T-helper 2 cell treated with Interferon-gamma antibody and Interleukin-4, amounts not matched to agents 100 ng/mL and 5 ng/mL, for 36 hours (primary cell): ENCODE data around the gene MYO15B. TPM values are rescaled to one million over a fixed set of nuclear protein-coding genes. Genes with fewer than 3 reads are reported as not detected.
"Not testable (repeated sequence)": the region's sequence is repeated elsewhere in the genome, so short reads cannot be mapped to it uniquely, and the experiment has no call there.

Experiments used
- intact Hi-C: fragments of 100-400 bp; cut with micrococcal nuclease; formaldehyde crosslinking; loops from one replicate; pipeline ENCODE4 v1.15.1; 2023
- total RNA-seq: library from RNA; stranded (reverse); gene quantifications from 2 replicates; pipeline ENCODE4 v1.2.3, GENCODE V29; 2022

MYO15B gene
- total RNA-seq, 1 donor from 2014 or later, result 53.8 TPM

- intact Hi-C loops, result no loop called here
These were observed 49.5 kb downstream of the MYO15B start for GRCh38 chr17:75637143-75637538.

GRCh38 chr17:75637551-75637950, 50.0 kb downstream of the MYO15B start:
- intact Hi-C loops, result no loop called here

- intact Hi-C loops, result not testable (repeated sequence)
These were observed 50.4 kb downstream of the MYO15B start for GRCh38 chr17:75638039-75638438.

- intact Hi-C loops, result no loop called here
These were observed 51.3 kb downstream of the MYO15B start for GRCh38 chr17:75638893-75639292.

DNA sequence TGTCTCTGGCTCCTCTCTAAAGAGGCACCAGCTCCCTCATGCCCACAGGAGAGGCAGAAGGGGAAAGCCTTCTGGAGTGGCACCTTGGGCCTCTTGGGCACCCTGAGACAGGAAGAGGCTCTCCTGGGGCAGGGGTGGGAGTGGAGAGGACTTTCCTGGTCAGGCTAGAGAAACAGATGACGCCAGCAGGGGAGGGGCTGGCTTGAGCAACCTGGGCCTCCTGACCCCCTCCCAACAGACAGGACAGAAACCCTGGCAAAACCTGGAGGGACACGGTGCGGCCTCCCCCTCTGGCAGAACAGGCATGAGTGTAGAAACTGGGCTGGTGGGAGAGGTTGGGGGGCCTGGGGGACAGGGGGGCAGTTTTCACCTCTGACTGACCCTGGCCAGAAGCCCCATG, 51.7 kb downstream of the MYO15B start:
- intact Hi-C loops, result no loop called here

- intact Hi-C loops, result no loop called here
These were observed 52.4 kb downstream of the MYO15B start for GRCh38 chr17:75639771-75640555.

GRCh38 chr17:75640556-75641119, 53.0 kb downstream of the MYO15B start:
- intact Hi-C loops, result no loop called here

DNA sequence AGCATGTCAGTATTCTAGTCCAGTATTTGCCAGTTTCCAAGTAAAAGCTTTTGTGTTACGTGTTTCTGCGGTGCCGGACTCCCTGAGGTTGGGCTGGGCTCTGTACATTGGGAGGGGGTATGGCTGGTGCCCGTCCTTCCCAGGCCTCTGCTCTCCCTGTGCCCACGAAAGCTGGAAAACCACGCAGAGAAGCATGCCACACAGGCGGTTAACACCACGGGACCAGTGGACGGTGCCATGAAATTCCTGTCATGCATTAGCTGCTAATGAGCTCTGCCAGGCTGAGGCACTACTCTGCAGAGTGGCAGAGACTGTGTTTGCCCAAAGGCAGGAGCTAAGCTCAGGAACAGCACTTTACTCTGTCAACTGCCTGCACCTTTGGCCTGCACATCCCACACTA, 53.7 kb downstream of the MYO15B start:
- intact Hi-C loops, result no loop called here

DNA sequence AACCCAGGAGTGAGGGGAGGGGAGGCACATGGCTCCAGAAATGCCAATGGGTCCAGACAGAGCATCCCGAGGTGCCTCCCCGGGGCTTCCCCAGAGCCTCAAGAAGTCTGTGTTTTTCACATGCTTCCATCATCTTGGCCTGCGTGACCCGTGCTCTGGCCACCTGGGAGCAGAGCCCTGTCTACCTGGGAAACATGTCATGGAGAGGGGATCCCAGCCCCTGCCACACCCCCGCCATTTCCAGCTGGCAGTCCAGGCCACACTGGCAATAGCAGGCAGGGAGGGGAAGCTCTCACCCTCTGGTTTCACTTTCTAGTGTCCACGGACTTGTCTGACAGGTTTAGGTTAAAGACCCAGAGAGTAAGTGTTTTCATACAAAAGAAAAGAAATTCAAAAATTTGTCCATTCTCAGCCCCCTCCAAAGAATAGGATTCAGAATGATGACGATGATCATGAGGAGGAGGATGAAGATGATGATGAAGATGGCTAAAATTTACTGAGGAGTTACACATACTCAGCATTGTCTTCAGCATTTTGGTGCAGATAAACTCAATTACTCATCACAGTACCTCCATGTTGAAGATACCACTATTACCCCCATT, 54.7 kb downstream of the MYO15B start:
- intact Hi-C loops, result no loop called here

- intact Hi-C loops, result no loop called here
These were observed 55.4 kb downstream of the MYO15B start for GRCh38 chr17:75642784-75643642.

DNA sequence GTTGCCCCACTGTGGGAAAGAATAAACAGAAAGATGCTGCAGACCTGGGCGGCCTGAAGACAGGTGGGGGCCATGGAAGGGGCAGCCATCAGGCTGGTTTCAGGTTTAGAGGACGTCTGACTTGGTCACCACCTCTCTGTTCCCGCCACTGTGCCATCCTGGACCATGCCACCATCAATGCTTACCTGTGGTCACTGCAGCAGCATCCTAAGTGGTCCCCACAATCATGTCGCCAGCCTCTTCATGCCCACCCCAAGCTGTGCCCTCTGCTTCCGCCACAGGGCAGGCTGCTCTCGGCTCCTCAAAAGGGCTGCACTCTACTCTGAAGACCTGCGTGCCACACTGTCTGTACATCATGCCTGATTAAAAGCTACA, 56.0 kb downstream of the MYO15B start:
- intact Hi-C loops, result no loop called here

DNA sequence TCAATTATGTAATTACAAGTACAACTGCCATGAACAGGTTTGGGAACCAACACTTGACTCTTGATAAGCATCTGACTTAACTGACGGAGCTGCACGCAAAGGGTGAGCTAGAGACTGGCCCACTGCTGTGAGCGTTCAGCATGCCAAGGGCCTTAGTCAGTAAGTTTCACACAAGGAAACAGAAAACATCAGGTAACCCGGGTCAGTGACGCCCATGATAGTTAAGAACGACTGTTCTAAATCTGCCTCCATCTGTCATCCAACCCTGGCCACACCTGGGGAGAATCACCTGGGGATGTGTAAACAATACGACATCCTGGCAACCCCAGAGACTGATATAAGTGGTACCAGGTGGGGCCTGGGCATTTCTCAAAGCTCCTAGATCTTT, 57.9 kb downstream of the MYO15B start:
- intact Hi-C loops, result no loop called here

GRCh38 chr17:75645889-75646637, 58.5 kb downstream of the MYO15B start:
- intact Hi-C loops, result no loop called here

DNA sequence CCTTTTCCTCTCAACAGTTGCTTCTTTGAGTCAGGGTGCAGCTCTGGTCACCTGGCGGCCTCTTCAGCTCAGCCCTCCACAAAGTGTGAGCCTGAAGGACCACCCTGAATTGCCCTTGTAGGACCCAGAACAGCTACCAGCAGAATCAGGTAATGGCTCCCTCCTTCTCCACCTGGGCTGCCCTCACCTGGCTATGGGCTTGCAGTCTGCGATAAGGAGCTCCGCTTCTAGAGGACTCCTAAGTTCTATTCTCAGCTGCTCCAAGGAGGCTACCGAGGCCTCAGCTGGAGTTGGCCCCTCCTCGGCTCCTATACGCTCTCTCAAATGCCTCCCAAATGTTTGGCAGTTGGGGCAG, 59.0 kb downstream of the MYO15B start:
- intact Hi-C loops, result no loop called here

DNA sequence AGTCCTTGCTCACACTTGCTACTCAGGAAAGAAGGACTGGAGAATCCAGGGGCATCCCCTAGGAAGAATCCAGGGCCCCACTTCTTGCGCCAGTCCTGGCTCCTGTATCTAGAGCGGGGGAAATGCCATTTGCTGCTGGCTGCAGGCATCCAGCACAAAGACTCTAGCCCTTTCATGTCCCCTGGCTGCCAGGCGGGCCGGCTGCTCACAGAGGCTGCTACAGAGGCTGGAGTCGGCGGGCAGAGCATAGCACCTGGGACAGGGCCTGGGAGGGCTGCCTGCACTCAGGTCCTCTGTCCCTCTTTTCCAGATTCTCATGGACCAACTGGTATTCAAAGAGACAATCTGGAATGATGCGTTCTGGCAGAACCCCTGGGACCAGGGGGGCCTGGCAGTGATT, 59.5 kb downstream of the MYO15B start:
- intact Hi-C loops, result no loop called here

DNA sequence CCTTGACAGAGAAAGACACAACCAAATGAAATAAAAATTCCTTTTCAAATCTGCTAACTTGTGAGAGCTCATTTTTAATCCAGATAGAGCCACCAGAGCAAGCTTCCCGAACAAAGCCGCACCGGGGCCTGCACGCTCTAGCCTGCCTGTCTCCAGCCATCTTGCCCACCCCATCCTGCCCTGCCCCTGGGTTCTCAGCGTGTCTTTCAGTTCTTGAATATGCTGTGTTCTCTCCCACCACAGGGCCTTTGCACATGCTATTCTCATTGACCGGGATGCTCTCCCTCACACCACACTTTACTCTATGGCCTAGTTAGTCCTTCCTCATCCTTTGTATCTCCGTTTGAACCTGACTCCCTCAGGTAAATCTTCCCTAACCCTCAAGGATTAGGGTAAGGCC, 60.3 kb downstream of the MYO15B start:
- intact Hi-C loops, result no loop called here

DNA sequence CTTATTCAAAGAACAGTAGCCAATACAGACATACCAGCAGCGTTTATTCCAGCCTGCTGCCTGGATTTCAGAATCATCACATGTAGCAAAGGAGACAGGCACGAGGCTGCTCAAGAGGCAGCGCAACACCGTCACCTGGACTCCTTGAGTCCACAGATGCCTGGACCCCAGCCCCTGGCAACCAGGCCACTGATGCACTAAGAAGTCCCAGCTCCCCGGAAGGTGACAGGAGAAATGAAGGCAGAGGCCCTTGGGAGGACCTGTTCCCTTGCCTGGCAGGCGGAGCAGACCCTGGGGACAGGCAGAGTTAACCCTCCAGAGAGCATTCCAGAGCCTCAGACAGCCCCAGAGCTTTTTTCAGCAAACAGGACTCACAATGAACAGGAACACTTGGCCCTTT, 62.1 kb downstream of the MYO15B start:
- intact Hi-C loops, result no loop called here

- intact Hi-C loops, result no loop called here
These were observed 63.3 kb downstream of the MYO15B start for GRCh38 chr17:75650874-75651273.

- intact Hi-C loops, result no loop called here
These were observed 64.7 kb downstream of the MYO15B start for GRCh38 chr17:75652341-75652740.

- intact Hi-C loops, result no loop called here
These were observed 65.4 kb downstream of the MYO15B start for GRCh38 chr17:75652934-75653549.

GRCh38 chr17:75654176-75654575, 66.6 kb downstream of the MYO15B start:
- intact Hi-C loops, result no loop called here
